ENCODE measurements around the gene UBA3.

DNA sequence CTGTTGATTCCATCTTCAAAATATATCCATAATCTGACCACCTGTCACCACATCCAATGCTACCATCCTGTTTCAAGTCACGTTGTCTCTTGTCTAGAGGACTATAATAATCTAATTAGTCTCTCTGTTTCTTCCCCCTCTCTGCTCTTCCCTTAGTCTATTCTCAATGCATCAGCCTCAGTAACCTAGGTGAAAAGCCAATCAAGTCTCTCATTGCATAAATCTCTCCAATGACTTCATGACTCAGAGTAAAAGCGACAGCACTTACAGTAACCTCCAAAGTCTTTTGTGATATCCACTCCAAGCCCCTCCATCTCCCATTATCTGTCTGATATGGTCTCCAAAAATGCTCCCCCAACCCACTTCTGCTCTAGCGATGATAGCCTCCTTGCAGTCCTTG, 7.2 kb downstream of the UBA3 start:
- TF ChIP-seq, protein P1, sequence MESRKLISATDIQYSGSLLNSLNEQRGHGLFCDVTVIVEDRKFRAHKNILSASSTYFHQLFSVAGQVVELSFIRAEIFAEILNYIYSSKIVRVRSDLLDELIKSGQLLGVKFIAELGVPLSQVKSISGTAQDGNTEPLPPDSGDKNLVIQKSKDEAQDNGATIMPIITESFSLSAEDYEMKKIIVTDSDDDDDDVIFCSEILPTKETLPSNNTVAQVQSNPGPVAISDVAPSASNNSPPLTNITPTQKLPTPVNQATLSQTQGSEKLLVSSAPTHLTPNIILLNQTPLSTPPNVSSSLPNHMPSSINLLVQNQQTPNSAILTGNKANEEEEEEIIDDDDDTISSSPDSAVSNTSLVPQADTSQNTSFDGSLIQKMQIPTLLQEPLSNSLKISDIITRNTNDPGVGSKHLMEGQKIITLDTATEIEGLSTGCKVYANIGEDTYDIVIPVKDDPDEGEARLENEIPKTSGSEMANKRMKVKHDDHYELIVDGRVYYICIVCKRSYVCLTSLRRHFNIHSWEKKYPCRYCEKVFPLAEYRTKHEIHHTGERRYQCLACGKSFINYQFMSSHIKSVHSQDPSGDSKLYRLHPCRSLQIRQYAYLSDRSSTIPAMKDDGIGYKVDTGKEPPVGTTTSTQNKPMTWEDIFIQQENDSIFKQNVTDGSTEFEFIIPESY (IDR thresholded peaks at IDR 0.05; ENCODE audit: extremely low read depth, insufficient replicate concordance, low read length): no peak
- TF ChIP-seq, protein P2, sequence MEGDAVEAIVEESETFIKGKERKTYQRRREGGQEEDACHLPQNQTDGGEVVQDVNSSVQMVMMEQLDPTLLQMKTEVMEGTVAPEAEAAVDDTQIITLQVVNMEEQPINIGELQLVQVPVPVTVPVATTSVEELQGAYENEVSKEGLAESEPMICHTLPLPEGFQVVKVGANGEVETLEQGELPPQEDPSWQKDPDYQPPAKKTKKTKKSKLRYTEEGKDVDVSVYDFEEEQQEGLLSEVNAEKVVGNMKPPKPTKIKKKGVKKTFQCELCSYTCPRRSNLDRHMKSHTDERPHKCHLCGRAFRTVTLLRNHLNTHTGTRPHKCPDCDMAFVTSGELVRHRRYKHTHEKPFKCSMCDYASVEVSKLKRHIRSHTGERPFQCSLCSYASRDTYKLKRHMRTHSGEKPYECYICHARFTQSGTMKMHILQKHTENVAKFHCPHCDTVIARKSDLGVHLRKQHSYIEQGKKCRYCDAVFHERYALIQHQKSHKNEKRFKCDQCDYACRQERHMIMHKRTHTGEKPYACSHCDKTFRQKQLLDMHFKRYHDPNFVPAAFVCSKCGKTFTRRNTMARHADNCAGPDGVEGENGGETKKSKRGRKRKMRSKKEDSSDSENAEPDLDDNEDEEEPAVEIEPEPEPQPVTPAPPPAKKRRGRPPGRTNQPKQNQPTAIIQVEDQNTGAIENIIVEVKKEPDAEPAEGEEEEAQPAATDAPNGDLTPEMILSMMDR (IDR thresholded peaks at IDR 0.05 in 2 of 3, conservative IDR thresholded peaks at IDR 0.05 in 1 of 3; ENCODE audit: borderline replicate concordance in 1 of 3, insufficient read depth in 1 of 3, low read depth in 2 of 3, low read length in 2 of 3): no peak
- no peak for TF ChIP-seq EZH2 (IDR thresholded peaks at IDR 0.05)
- TF ChIP-seq RAD21 (IDR thresholded peaks at IDR 0.05; ENCODE audit: low read depth): no peak
- TF ChIP-seq ZFX (IDR thresholded peaks at IDR 0.05): no peak
- TF ChIP-seq, protein P3, sequence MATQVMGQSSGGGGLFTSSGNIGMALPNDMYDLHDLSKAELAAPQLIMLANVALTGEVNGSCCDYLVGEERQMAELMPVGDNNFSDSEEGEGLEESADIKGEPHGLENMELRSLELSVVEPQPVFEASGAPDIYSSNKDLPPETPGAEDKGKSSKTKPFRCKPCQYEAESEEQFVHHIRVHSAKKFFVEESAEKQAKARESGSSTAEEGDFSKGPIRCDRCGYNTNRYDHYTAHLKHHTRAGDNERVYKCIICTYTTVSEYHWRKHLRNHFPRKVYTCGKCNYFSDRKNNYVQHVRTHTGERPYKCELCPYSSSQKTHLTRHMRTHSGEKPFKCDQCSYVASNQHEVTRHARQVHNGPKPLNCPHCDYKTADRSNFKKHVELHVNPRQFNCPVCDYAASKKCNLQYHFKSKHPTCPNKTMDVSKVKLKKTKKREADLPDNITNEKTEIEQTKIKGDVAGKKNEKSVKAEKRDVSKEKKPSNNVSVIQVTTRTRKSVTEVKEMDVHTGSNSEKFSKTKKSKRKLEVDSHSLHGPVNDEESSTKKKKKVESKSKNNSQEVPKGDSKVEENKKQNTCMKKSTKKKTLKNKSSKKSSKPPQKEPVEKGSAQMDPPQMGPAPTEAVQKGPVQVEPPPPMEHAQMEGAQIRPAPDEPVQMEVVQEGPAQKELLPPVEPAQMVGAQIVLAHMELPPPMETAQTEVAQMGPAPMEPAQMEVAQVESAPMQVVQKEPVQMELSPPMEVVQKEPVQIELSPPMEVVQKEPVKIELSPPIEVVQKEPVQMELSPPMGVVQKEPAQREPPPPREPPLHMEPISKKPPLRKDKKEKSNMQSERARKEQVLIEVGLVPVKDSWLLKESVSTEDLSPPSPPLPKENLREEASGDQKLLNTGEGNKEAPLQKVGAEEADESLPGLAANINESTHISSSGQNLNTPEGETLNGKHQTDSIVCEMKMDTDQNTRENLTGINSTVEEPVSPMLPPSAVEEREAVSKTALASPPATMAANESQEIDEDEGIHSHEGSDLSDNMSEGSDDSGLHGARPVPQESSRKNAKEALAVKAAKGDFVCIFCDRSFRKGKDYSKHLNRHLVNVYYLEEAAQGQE (IDR thresholded peaks at IDR 0.05; ENCODE audit: low read depth): no peak
- TF ChIP-seq YY1 (IDR thresholded peaks at IDR 0.05; ENCODE audit: extremely low read depth, insufficient replicate concordance, low read depth, low read length): no peak
- TF ChIP-seq, protein P4, sequence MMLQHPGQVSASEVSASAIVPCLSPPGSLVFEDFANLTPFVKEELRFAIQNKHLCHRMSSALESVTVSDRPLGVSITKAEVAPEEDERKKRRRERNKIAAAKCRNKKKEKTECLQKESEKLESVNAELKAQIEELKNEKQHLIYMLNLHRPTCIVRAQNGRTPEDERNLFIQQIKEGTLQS (IDR thresholded peaks at IDR 0.05): no peak
- TF ChIP-seq, protein P5, sequence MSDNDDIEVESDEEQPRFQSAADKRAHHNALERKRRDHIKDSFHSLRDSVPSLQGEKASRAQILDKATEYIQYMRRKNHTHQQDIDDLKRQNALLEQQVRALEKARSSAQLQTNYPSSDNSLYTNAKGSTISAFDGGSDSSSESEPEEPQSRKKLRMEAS (IDR thresholded peaks at IDR 0.05): no peak
- TF ChIP-seq POLR2A (IDR thresholded peaks at IDR 0.05; ENCODE audit: borderline replicate concordance, extremely low read depth, insufficient read depth, insufficient read length): no peak
- TF ChIP-seq CEBPB (IDR thresholded peaks at IDR 0.05; ENCODE audit: low read depth): no peak
- TF ChIP-seq EZH2phosphoT487 (IDR thresholded peaks at IDR 0.05; ENCODE audit: borderline replicate concordance): no peak
- TF ChIP-seq EGR1 (IDR thresholded peaks at IDR 0.05; ENCODE audit: low read depth): no peak
- no peak for TF ChIP-seq ZNF274 (IDR thresholded peaks at IDR 0.05; ENCODE audit: low read depth, low read length)

Data from HCT116 (cell line).